Hindlimb muscle (tissue), 1 donor: Measurements from ENCODE around the gene KIAA0232. TPM values are rescaled to one million over a fixed set of nuclear protein-coding genes. Genes with fewer than 3 reads are reported as not detected.
A peak's percentile ranks its signal among the peaks of the same experiment; 100 is the strongest.
"Not testable (repeated sequence)": the region's sequence is repeated elsewhere in the genome, so short reads cannot be mapped to it uniquely, and the experiment has no call there.

Source experiments
- DNase-seq: peaks from one replicate; pipeline ENCODE4 v3.0.0-alpha.2; 2013
- polyA plus RNA-seq: library from polyadenylated mRNA; unstranded; fragments of 120-200 nt; gene quantifications from one replicate; pipeline ENCODE4 v1.2.1, GENCODE V29; 2013; ENCODE audit not compliant: insufficient read length

The KIAA0232 gene
- polyA plus RNA-seq, 1 donor, result 17.2 TPM

DNA sequence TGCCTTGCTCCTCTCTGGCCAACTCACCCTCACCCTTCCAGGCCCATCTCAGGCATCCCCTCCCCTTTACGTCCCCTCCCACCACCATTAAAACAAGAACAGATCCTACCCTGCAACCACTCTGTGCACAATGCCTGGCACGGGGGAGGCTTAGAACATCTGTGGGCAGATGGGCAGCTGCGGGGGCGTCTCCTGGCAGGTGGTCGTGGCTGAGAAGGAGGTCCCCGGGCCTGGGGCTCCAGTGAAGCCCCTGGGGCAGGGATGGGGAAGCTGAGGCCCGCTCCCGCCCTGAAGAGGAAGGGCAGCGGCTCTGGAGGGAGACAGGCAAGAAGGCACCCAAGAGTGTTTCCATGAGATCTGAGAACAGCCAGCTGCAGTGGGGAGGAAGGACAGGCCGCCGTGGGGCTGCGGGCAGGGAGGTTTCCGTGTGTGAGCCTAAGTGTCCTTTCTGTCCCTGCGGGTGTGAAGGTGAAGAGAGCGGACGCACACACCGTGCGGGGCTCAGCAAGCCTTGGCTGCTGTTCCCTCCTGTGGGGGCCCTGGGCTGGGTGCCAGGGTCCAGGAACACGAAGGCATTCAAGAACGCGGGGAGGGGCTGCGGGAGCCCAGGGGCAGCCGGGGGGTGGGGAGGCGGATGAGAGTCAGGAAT lies 119.3 kb downstream of the KIAA0232 start:
- no peak for DNase-seq

DNA sequence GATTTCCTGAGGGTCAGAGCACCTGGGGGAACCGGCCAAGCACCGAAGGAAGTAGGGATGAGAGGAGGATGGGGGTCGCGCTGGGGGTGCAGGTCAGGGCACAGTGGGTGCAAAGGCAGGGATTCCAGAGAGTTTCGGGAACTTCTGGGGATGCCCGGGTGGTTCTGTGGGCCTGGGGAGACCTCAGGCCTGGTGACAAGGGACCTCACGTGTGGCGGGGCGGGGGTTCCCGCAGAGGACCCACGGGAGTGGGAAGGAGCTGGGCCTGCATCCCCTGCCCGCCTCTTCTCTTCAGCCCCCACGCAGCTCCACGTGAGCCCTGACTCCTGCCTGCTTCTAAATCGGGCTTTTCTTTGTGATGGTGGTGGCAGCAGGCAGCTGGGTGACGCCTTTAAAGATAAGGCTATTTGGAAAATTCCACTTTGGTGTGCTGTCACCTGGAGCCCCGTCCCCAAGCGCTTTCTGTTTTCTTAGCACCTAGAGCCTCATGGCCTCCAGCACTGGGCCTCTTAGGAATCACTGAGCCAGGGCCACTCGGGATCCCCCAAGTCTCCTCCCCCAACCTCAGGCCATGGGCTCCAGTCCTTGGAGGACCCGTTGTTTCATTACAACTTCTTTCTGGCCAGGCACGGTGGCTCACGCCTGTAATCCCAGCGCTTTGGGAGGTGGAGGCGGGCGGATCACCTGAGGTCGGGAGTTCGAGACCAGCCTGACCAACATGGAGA lies 120.0 kb downstream of the KIAA0232 start:
- DNase-seq, result no peak

DNA sequence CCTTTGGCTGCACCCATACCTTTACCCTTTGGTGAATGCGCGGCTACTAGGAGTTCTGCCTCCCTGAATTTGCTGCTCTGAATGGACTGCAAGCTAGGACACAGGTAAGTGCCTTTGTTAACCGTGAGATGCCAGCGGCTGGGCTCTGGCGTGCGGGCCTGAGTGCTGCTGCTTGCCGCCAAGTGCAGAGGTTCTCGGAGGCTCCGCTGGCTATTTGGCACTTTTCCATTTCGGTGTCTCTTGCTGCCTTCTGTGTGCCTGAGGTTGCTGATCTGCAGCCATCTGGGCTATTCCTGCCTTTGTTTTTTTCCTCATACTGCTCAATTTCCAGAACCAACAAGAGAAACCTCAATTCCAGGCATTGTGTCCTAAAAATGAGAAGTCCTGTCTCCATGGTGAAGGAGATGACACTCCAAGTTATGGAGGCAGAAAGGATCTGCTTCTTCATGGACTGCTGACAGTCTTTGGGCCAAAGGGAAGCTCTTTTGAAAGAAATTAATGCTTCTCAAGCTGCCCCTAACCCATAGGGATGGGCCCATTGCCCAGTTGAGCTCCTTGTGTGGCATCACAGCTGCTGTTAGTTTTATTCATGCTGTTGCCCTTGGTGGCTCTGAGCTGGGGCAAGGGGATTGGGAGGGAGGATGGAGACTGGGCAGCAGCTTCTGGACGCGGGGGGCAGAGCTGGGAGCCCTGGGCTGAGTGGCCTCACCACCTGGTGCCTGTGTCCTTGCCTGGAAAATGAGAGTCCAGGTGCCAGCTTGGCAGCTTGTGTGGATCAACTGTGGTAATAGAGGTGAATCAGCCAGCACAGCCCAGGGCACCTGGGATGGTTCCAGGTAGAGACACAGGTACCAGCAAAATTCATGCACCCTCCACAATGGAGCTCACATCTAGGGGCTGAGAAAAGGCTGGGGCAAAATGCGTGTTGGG lies 123.3 kb downstream of the KIAA0232 start:
- no peak for DNase-seq

DNA sequence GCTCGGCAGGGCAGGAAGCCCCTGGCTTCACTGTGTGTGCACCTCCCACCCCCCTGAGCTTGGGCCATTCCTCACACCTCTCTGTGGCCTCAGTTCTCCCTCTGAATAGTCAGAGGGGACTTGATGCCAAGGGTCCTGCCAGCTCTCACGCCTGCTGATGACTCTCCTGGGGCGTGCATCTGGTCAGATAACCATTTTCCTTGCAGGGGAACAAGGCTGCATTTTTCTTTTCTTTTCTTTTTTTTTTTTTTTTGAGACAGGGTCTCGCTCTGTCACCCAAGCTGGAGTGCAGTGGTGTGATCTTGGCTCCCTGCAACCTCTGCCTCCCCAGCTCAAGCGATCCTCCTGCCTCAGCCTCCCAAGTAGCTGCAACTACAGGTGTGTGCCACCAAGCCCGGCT lies 124.0 kb downstream of the KIAA0232 start:
- DNase-seq, result not testable (repeated sequence)

GRCh38 chr4:6907658-6908191 lies 125.2 kb downstream of the KIAA0232 start:
- DNase-seq, result no peak

DNA sequence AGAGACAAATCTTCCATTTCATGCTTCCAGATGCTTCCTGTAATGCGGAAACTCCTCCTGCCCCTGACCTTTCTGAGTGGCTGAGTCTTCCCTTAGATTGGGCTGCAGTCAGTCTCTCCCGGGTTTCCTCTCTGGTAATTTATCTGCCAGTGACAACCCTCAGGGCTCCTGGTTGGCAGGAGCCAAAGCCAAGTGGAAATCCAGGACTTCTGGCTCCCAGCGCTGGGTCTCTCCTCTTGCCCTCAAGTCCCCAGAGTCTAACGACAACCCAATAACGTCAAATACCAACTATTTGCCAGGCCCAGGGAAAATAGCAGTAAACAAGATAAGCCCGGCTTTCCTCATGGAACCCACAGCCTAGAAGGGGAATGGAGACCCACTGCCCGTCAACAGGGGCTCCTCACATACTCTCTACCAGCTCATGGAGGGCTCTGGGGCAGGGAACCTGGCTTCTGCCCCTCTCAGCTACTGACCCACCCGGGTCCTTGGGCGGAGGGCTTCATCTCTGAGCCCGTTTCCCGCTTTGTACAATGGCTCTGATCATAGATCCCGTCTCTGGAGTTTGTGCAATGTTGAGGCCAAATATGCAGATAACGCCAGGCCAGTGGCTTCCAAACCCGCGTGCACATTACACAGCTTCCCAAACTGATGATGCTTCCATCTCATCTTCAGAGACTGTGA lies 126.0 kb downstream of the KIAA0232 start:
- DNase-seq, result no peak

GRCh38 chr4:6909113-6909969 lies 126.8 kb downstream of the KIAA0232 start, which contains the start of gene TBC1D14:
TSS of gene TBC1D14 (plus strand) at chr4:6909826. CDS start at chr4:6923390, 13,564 bp downstream.
- DNase-seq, result peak; percentile 88

DNA sequence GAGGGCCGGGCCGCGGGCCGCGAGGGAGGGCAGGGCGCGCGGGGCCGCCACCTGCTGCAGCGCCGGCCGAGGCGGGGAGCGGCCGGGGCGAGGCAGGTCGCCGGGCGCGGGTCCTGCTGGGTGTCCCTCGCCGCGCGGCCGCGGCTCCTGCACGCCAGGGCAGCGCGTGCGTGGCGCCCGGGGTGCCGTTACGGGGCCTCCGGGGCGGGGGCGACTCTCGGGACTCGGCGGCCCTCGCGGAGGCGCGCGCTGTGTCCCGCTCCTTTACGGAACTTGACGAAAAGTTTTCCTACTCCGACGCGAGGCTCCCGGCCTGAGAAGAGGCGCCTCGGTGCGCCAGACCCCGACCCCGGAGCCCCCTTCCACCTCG lies 127.4 kb downstream of the KIAA0232 start:
- no peak for DNase-seq

GRCh38 chr4:6910340-6910959 lies 127.9 kb downstream of the KIAA0232 start:
- no peak for DNase-seq

DNA sequence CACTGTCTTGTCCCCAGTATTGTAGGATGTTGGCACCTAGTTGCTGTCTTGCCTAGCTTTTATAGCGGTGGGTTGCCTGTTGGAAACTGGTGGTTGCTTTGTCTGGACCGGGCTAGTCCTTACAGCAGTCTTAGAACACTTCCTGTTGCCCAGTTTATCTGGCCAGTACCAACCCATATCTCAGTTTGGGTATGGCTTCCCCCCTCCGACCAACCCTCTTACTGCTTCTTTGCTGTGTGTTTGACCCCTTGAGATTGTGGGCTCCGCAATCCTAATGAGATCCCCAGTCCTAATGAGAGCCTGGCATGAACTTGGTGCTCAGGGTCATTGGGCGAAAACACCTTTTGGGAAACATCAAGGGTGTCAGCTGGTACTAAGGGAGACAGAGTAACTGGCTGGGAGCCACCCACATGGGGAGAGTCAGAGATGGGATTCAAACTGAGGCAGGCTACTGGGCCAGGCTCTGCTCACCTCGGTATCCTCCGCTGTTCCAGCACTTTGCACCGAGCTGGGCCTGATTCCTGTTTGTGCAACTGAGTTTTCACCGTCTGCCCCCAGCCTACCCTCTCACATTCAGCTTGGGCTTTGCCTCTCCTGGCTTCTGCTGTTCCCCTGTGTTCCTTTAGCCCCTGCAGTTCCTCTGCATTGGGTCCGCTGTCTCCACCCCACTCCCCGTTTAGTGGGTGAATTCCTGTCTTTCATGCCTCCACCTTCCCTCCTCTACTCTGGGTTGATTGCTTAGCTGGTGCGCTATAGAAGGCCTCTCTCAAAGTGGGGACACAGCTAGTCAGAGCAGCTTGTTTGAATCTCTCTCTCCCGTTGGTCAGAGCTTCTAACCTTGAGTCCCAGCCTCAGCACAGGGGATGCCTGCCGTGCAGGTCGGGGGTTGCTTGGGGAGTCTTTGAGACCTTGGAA lies 128.7 kb downstream of the KIAA0232 start:
- DNase-seq, result no peak

- DNase-seq, result not testable (repeated sequence)
Measured at GRCh38 chr4:6911917-6912316, 129.4 kb downstream of the KIAA0232 start.

DNA sequence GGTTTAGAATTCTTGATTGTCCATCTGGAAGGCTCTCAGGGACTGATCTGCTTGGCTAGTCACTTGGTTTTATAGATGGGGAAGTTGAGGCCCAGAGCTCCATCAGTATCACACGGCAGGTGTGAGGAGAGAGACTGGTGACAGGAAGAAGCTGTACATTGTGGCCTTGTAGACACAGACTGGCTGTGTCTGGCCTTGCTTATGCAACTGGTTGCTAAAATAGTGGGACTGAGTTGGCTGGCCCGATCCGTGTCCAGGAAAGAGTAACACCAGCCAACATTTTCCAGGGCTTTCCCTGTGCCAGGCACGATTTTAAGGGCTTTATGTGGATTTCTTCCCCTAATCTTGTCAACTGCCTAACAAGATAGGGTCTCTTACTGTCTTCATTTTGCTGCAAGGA lies 129.9 kb downstream of the KIAA0232 start:
- DNase-seq, result no peak

- DNase-seq, result no peak
Measured at GRCh38 chr4:6913350-6913905, 130.9 kb downstream of the KIAA0232 start.

DNA sequence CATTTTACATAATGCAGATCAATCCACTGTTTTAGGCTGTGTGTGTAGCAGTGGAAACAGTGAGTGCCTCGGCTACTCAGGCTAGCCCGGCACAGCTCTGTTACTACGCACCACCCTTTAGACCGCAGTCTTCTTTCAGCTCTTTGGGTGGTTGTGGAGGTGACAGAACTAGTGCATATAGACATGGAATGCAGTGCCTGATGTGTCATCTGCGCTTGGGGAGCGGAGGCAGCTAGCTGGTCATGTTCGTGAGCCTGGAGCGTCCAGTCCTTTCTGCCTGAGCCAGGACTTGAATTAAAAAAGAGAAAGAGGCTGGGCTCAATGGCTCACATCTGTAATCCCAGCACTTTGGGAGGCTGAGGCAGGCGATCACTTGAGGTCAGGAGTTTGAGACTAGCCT lies 131.9 kb downstream of the KIAA0232 start:
- no peak for DNase-seq

DNA sequence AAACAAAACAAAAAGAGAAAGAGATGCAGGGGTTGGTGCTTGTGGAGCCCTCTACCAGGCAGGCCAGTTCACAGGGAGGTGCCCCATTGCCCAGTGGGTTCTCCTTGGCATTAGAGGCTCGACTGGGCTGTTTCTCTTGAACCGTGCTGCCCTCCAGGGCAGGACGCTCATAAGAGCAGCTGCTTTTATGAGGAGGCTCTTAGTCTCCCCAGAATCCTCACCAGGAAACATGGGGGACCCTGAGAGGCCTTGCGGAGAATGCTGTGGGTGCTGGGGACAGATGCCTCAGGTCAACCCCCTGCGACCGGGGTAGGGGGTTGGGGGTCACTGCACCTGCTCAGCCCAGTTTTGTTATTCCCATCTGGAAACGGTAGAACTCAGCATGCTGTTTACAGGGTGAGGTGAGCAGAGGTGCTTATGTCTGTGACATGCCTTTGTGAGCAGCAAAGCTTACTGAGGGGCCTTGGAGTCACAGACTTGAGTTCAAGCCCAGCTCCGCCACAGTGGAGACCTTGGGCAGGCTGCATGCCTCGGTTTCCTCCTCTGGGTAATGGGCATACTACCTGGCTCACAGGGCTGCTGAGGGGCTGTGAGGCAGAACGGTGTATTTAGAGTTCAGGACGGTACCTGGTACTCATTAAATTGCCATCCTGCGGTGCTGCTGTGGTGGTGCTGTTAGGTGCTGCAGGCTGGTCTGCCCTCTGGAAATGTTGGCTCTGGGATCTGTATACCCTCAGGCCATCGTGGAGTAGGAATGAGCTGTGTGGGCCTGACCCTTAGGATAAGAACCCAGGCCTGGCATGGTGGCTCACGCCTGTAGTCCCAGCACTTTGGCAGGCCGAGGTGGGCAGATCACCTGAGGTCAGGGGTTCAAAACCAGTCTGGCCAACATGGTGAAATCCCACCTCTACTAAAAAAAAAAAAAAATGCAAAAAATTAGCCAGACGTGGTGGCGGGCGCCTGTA lies 132.8 kb downstream of the KIAA0232 start:
- no peak for DNase-seq

DNA sequence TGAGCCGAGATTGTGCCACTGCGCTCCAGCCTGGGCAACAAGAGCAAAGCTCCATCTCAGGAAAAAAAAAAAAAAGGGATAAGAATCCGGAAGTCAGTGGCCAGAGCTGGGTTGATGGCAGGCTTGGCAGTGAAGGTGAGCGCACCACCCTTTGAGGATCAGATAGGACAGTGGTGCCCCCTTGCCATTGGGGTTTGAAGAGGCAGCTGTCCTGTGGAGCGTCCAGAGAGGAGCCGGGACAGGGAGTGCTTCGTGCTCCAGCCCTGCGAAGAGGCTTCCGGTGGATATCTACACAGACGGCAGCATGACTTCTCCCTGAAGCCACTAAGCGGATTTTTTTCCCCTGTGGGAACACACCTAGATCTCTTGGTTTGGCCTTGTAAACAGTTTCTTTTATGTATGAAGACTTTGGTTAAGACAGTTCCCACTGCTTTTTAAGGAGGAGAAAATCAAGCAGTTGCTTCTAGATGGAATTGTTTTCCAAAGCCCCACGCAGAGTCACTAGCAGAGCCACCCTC lies 133.6 kb downstream of the KIAA0232 start:
- no peak for DNase-seq

DNA sequence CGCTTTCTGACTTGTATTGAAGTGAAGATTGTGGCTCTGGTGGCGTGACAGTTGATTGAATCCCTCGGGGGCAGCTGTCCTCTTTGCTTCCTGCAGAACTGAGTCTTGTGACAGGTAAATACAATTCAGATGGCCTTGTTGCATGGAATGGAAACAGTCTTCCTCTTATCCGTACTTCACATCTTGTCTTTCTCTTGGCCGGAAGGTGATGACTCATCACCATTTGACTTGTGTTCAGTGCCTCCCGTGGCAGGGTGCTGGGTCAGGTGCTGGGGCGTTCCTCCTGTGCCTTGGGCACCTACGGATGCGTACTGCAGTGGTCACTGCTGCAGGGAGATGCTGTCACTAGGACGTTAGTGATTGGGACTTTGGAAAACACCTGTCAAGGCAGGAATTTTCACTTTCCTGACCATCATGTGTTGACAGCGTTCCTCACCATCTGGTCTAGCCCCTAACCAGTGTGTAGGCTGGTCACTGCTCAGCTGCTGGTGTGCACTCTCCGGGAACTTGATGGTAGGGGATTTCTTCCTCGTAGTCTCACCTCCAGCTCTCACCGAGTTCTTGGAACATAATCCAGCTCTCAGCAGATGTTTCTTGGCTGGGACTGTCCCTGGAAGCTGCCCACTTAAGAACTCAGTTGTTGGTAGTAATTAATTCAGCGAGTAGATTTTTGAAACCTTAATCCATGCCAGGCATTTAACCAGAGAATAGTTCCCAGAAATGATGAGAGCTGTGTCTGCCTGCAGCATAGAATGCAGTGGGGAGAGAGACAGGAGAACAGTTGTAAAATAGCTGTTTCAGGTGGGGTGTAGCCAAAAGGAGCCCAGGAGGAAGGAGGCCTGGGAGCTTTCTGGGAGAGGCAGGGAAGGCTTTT lies 134.3 kb downstream of the KIAA0232 start:
- no peak for DNase-seq
